C4-2B (cell line): Measurements from ENCODE around the gene SLC25A28.

ENCODE experiments used
- CTCF ChIP-seq: fragments of 450-650 bp; conservative IDR thresholded peaks from 2 replicates; pipeline ENCODE4 v1.5.1; 2017; ENCODE audit warnings: mild to moderate bottlenecking
- ZFX ChIP-seq: fragments of 450-650 bp; IDR thresholded peaks from 2 replicates; pipeline ENCODE4 v1.6.1; 2017

- TF ChIP-seq CTCF (no peak), ZFX (no peak)
Measured at GRCh38 chr10:99647601-99648151, 27.4 kb upstream of the SLC25A28 start.
